HEK293 (cell line): Measurements from ENCODE around the gene PCBP1.

ENCODE experiments used
- CTCF ChIA-PET: fragments of 350-600 bp; formaldehyde crosslinking; extraction: SDS; loops from one replicate; lab custom pipeline; 2021; ENCODE audit warnings: antibody characterized with exemption; lab: Yijun Ruan, JAX
- POLR2A ChIA-PET: fragments of 300-600 bp; formaldehyde crosslinking; extraction: SDS; loops from one replicate; lab custom pipeline; 2020; ENCODE audit warnings: antibody characterized with exemption, inconsistent platforms; lab: Yijun Ruan, JAX
- H3K27ac ChIP-seq: fragments of 200-500 bp; sonication (Bioruptor generic); 2 replicates; pipeline ENCODE4 v1.5.1; 2014; ENCODE audit warnings: low read depth, low read length, control low read depth, inconsistent platforms; ENCODE audit errors: extremely low read depth
- H3K36me3 ChIP-seq, 2 experiments: fragments of 200-500 bp in 1 of 2; sonication (Bioruptor generic) in 1 of 2; 1 replicate in 1 of 2; 2 replicates in 1 of 2; pipeline ENCODE4 v1.5.1; 2014 to 2017; ENCODE audit warnings: inconsistent platforms in 2 of 2, low read length in 2 of 2; ENCODE audit not compliant: control insufficient read depth in 2 of 2, insufficient read depth in 1 of 2
- H3K4me1 ChIP-seq: fragments of 200-500 bp; sonication (Bioruptor generic); 2 replicates; pipeline ENCODE4 v1.5.1; 2014; ENCODE audit warnings: mild to moderate bottlenecking, low read length, inconsistent platforms; ENCODE audit not compliant: control insufficient read depth, insufficient read depth
- H3K4me3 ChIP-seq: 2 replicates; pipeline ENCODE4 v1.5.1; 2011; ENCODE audit warnings: low read depth, mild to moderate bottlenecking, control low read depth, low read length, moderate library complexity
- H3K9me3 ChIP-seq: fragments of 200-500 bp; sonication (Bioruptor generic); 2 replicates; pipeline ENCODE4 v1.5.1; 2014; ENCODE audit warnings: low read depth, low read length, inconsistent platforms; ENCODE audit not compliant: control insufficient read depth, insufficient read depth
- RBAK ChIP-seq: fragments of 450-650 bp; formaldehyde crosslinking; IDR thresholded peaks from 2 replicates; pipeline ENCODE4 v1.5.1; 2016; ENCODE audit warnings: missing biosample characterization, missing genetic modification characterization
- SP2 ChIP-seq: fragments of 450-650 bp; formaldehyde crosslinking; IDR thresholded peaks from 2 replicates; pipeline ENCODE4 v1.5.1; 2016; ENCODE audit warnings: missing biosample characterization, missing genetic modification characterization
- ZBTB20 ChIP-seq: fragments of 450-650 bp; formaldehyde crosslinking; IDR thresholded peaks from 2 replicates; pipeline ENCODE4 v1.5.1; 2016; ENCODE audit warnings: missing biosample characterization, missing genetic modification characterization
- ZBTB6 ChIP-seq: fragments of 450-650 bp; formaldehyde crosslinking; IDR thresholded peaks from 2 replicates; pipeline ENCODE4 v1.5.1; 2017; ENCODE audit warnings: missing biosample characterization, missing genetic modification characterization
- ZFHX2 ChIP-seq: fragments of 450-650 bp; formaldehyde crosslinking; conservative IDR thresholded peaks from 2 replicates; pipeline ENCODE4 v1.5.1; 2016; ENCODE audit warnings: missing biosample characterization, missing genetic modification characterization
- ZNF157 ChIP-seq: fragments of 450-650 bp; formaldehyde crosslinking; IDR thresholded peaks from 2 replicates; pipeline ENCODE4 v1.5.1; 2016; ENCODE audit warnings: missing biosample characterization, missing genetic modification characterization
- ZNF18 ChIP-seq: fragments of 450-650 bp; formaldehyde crosslinking; IDR thresholded peaks from 2 replicates; pipeline ENCODE4 v1.5.1; 2016; ENCODE audit warnings: missing biosample characterization, missing genetic modification characterization
- ZNF366 ChIP-seq: fragments of 450-650 bp; formaldehyde crosslinking; conservative IDR thresholded peaks from 2 replicates; pipeline ENCODE4 v1.5.1; 2016; ENCODE audit warnings: missing biosample characterization, missing genetic modification characterization
- ZNF433 ChIP-seq: fragments of 450-650 bp; formaldehyde crosslinking; IDR thresholded peaks from 2 replicates; pipeline ENCODE4 v1.5.1; 2016; ENCODE audit warnings: missing biosample characterization, missing genetic modification characterization, low read depth
- ZNF610 ChIP-seq: fragments of 450-650 bp; formaldehyde crosslinking; IDR thresholded peaks from 2 replicates; pipeline ENCODE4 v1.5.1; 2016; ENCODE audit warnings: missing biosample characterization, missing genetic modification characterization, borderline replicate concordance
- ZNF768 ChIP-seq: fragments of 450-650 bp; formaldehyde crosslinking; IDR thresholded peaks from 2 replicates; pipeline ENCODE4 v1.5.1; 2018; ENCODE audit warnings: missing biosample characterization, mild to moderate bottlenecking, missing genetic modification characterization
- ZNF791 ChIP-seq: fragments of 450-650 bp; formaldehyde crosslinking; IDR thresholded peaks from 2 replicates; pipeline ENCODE4 v1.5.1; 2016; ENCODE audit warnings: missing biosample characterization, missing genetic modification characterization
- ZNF843 ChIP-seq: fragments of 450-650 bp; formaldehyde crosslinking; IDR thresholded peaks from 2 replicates; pipeline ENCODE4 v1.5.1; 2016; ENCODE audit warnings: missing biosample characterization, missing genetic modification characterization
- TF ChIP-seq, protein P1 (sequence below): fragments of 450-650 bp; formaldehyde crosslinking; IDR thresholded peaks from 2 replicates; pipeline ENCODE4 v1.5.1; 2017; ENCODE audit warnings: missing biosample characterization, missing genetic modification characterization
- TF ChIP-seq, protein P2 (sequence below): fragments of 450-650 bp; formaldehyde crosslinking; IDR thresholded peaks from 2 replicates; pipeline ENCODE4 v1.5.1; 2016; ENCODE audit warnings: missing biosample characterization, missing genetic modification characterization
- TF ChIP-seq, protein P3 (sequence below): fragments of 450-650 bp; formaldehyde crosslinking; IDR thresholded peaks from 2 replicates; pipeline ENCODE4 v1.5.1; 2016; ENCODE audit warnings: missing biosample characterization, missing genetic modification characterization, borderline replicate concordance

PCBP1 gene

GRCh38 chr2:70045405-70045804 is 41.9 kb upstream of the PCBP1 start (continued):
- TF ChIP-seq, protein P1, sequence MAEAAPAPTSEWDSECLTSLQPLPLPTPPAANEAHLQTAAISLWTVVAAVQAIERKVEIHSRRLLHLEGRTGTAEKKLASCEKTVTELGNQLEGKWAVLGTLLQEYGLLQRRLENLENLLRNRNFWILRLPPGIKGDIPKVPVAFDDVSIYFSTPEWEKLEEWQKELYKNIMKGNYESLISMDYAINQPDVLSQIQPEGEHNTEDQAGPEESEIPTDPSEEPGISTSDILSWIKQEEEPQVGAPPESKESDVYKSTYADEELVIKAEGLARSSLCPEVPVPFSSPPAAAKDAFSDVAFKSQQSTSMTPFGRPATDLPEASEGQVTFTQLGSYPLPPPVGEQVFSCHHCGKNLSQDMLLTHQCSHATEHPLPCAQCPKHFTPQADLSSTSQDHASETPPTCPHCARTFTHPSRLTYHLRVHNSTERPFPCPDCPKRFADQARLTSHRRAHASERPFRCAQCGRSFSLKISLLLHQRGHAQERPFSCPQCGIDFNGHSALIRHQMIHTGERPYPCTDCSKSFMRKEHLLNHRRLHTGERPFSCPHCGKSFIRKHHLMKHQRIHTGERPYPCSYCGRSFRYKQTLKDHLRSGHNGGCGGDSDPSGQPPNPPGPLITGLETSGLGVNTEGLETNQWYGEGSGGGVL (tag by site-specific recombination), result no peak

- H3K36me3 ChIP-seq, result peaks cover 16 to 46% of the 10 kb centered on the region in 2 experiments
- CTCF ChIA-PET, result no interaction called here
- POLR2A ChIA-PET, result interaction anchor here (0.6 kb wide), 1 partner anchor 42 kb away, joined by 3 read pairs; no protein-coding TSS in a partner anchor
These were observed 41.3 kb upstream of the PCBP1 start for GRCh38 chr2:70045932-70046331.

More at GRCh38 chr2:70045932-70046331, 41.3 kb upstream of the PCBP1 start:
- TF ChIP-seq ZBTB6 (tag by site-specific recombination) (no peak), ZNF433 (tag by site-specific recombination) (no peak), ZFHX2 (tag by site-specific recombination) (no peak), ZNF18 (tag by site-specific recombination) (no peak), ZNF768 (tag by site-specific recombination) (no peak), ZNF791 (tag by site-specific recombination) (no peak), SP2 (tag by site-specific recombination) (no peak), ZBTB20 (tag by site-specific recombination) (no peak), ZNF843 (no peak), ZNF610 (tag by site-specific recombination) (no peak), ZNF366 (no peak), ZNF157 (tag by site-specific recombination) (no peak), RBAK (no peak)
- TF ChIP-seq, protein P2, sequence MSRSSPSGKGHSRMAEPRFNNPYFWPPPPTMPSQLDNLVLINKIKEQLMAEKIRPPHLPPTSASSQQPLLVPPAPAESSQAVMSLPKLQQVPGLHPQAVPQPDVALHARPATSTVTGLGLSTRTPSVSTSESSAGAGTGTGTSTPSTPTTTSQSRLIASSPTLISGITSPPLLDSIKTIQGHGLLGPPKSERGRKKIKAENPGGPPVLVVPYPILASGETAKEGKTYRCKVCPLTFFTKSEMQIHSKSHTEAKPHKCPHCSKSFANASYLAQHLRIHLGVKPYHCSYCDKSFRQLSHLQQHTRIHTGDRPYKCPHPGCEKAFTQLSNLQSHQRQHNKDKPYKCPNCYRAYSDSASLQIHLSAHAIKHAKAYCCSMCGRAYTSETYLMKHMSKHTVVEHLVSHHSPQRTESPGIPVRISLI (tag by site-specific recombination), result no peak
- TF ChIP-seq, protein P3, sequence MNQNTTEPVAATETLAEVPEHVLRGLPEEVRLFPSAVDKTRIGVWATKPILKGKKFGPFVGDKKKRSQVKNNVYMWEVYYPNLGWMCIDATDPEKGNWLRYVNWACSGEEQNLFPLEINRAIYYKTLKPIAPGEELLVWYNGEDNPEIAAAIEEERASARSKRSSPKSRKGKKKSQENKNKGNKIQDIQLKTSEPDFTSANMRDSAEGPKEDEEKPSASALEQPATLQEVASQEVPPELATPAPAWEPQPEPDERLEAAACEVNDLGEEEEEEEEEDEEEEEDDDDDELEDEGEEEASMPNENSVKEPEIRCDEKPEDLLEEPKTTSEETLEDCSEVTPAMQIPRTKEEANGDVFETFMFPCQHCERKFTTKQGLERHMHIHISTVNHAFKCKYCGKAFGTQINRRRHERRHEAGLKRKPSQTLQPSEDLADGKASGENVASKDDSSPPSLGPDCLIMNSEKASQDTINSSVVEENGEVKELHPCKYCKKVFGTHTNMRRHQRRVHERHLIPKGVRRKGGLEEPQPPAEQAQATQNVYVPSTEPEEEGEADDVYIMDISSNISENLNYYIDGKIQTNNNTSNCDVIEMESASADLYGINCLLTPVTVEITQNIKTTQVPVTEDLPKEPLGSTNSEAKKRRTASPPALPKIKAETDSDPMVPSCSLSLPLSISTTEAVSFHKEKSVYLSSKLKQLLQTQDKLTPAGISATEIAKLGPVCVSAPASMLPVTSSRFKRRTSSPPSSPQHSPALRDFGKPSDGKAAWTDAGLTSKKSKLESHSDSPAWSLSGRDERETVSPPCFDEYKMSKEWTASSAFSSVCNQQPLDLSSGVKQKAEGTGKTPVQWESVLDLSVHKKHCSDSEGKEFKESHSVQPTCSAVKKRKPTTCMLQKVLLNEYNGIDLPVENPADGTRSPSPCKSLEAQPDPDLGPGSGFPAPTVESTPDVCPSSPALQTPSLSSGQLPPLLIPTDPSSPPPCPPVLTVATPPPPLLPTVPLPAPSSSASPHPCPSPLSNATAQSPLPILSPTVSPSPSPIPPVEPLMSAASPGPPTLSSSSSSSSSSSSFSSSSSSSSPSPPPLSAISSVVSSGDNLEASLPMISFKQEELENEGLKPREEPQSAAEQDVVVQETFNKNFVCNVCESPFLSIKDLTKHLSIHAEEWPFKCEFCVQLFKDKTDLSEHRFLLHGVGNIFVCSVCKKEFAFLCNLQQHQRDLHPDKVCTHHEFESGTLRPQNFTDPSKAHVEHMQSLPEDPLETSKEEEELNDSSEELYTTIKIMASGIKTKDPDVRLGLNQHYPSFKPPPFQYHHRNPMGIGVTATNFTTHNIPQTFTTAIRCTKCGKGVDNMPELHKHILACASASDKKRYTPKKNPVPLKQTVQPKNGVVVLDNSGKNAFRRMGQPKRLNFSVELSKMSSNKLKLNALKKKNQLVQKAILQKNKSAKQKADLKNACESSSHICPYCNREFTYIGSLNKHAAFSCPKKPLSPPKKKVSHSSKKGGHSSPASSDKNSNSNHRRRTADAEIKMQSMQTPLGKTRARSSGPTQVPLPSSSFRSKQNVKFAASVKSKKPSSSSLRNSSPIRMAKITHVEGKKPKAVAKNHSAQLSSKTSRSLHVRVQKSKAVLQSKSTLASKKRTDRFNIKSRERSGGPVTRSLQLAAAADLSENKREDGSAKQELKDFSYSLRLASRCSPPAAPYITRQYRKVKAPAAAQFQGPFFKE (tag by site-specific recombination), result no peak
- no peak overlapping the region for H3K4me3 ChIP-seq
- no peaks in the 10 kb centered on the region for H3K4me1 ChIP-seq
- H3K9me3 ChIP-seq, result no peaks in the 10 kb centered on the region
- H3K27ac ChIP-seq, result no peak overlapping the region
